GM21786 (cell line): ENCODE data around the gene LIPE.
"Not testable (repeated sequence)": the region's sequence is repeated elsewhere in the genome, so short reads cannot be mapped to it uniquely, and the experiment has no call there.

Experiments used
- ATAC-seq: cut with Tn5 transposase; IDR thresholded peaks from one replicate; pipeline ENCODE4 v1.9.1; 2021; ENCODE audit not compliant: unreplicated experiment

Gene LIPE

DNA sequence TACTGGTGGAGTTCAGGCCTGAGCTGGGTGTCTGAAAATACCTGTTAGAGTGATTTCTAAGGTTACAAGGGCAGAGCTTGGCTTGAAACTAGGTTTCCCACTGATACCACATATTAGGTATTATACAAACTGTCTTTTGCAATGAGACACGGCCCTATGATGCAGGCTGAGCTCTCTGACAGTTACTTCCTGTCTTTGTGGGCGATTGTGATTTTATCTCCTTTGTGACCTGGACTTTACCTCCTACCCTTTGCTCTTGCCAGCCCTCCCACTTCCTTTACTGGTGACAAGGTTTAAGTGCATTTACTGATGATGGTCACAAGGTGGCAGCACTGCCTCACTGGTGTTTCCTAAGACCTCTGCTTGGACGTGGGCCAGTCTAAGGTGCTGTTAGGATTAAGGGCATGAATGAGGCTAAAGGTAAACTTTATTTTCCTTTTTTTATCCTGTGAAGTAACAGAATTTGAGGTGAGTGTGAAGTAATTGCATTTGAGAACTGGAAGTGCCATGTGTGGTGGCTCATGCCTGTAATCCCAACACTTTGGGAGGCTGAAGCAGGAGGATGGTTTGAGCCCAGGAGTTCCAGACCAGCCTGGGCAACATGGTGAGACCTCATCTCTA is 23.2 kb upstream of the LIPE start:
- ATAC-seq: peak; percentile 76

GRCh38 chr19:42448306-42448705 is 21.1 kb upstream of the LIPE start:
- not testable (repeated sequence) for ATAC-seq

DNA sequence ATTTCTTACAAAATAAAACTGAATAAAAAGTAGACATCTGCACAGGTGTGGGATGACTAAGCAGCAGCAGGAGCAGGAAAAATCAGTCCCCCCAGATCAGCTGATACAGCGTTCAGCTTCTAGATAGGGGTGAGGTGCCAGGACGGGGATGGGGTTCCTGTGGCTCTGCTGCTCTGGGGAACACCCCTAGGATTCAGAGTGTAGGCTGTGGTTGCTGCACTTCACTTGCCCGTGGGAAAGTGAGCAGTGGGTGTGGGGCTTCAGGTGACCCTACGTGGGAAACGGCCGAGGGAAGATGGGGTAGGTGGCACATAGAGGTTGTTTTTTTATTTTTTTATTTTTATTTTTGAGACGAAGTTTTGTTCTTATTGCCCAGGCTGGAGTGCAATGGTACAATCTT is 18.8 kb upstream of the LIPE start:
- ATAC-seq: no peak

GRCh38 chr19:42443944-42444398 is 16.8 kb upstream of the LIPE start:
- no peak for ATAC-seq

DNA sequence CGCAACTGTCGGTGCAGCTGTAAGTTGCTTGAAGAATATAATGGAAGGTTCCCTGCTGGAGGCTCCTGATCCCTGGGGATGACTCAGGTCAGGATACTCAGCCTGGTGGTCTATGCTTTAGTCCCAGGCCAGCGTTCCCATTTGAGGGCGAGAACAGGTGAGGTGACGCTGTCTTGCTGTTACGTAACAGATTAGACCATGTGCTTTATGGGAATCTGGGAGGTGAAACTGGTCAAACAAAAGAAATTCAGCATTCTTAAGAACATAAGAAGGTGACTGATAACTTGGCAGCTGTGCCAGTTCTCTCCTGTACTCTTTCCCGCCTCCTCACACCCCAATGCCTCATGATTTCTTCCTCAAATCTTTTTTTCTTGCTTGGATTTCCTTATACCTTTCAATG is 15.6 kb upstream of the LIPE start, which contains the start of gene CXCL17:
CXCL17 (minus strand) TSS at position 114 of the 400 bp plus-strand sequence. CDS start 114 bp downstream, outside the sequence.
- ATAC-seq: no peak

DNA sequence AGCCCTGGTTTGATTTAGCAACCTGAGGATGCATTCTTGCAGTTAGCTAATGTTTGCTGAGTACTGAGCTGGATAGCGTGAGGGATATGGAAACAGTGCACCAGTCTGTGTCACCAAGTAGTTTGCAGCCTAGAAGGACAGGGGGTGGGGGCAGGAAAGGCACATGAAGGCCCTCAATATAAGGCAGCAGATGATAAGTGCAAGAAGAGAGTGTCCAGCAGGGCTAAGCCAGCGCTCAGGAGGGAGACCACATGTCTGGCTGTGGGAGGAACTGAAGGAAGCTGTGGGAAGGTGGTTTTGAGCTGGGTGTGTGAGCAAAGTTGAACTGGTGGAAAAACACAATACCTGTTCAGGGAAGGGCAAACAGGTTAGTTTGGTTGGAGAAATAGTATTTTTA is 13.9 kb upstream of the LIPE start:
- no peak for ATAC-seq

DNA sequence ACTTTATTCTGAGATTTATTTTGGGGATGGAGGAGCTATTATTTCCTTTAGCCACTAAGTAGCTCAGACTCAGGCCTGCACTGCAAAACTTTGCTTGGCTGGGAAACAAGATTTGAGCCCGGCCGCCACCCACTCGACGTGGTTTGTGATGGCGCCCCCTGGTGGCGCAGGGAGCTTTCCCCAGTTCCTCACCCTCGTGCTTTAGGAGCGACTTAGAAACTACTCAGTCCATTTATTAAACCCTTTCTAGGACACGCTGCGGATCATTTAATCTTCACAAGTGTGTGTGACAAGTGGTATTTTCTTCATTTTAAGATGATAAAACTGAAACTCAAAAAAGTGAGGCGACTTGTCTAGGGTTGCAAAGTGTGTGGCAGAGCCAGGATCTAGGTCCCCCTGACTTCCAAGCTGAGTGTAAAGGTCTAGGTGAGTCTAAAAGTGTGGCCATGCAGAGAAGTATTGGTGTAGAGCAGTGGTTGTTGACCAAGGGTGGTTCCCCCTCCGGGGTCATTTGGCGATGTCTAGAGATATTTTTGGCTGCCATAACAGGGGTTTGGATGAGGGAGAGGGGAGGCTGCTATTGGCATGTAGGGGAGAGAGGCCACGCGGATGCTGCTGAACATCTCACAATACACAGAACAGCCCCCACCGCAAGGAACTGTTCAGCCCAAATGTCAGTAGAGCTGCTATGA is 13.3 kb upstream of the LIPE start:
- ATAC-seq: no peak

GRCh38 chr19:42436006-42436405 is 8.8 kb upstream of the LIPE start:
- ATAC-seq: no peak

- ATAC-seq: no peak
Measured at GRCh38 chr19:42435316-42435715, 8.1 kb upstream of the LIPE start.

GRCh38 chr19:42433503-42434260 is 6.5 kb upstream of the LIPE start:
- no peak for ATAC-seq

GRCh38 chr19:42431486-42431885 is 4.3 kb upstream of the LIPE start:
- no peak for ATAC-seq

DNA sequence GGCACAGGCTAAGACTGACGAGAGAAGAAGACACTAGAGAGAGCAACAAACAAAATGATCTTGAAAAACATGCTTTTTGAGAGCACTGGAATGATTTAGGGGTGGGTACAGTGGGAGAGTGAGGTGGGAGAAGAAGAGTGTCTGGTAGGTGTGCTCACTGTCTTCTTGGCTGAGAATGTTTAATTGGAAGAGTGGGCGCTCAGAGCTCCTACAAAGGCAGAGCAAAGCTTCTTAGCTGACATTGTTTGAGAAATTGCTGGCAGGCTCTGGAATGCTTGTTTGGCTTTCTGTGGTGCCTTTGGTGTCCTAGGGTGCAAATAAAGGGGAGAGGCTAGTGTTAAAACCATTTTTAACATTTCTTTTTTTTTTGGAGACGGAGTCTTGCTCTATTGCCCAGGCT is 1.5 kb upstream of the LIPE start:
- no peak for ATAC-seq

DNA sequence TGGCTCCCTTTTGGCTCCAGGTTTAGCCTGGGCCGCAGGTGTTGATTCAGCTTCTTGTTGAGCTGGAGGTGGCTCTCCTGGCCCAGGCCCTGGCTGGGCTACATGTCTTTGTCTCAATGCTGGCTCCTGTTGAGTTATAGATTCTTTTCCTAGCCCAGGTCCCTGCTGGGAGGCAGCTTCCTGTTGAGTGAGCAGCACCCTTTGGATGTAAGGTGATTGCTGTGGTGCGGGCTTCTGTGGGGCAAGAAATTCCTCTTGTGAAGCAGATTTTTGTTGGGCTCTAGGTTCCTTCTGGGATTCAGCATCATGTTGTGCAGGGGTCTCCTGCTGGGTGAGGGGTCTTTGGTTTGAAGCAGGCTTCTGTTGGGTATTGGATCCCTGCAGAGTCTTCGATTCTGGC is 545 bp downstream of the LIPE start:
- no peak for ATAC-seq

- no peak for ATAC-seq
Measured at GRCh38 chr19:42424712-42425131, 2.5 kb downstream of the LIPE start.

GRCh38 chr19:42424345-42424707 is 2.9 kb downstream of the LIPE start:
- no peak for ATAC-seq

DNA sequence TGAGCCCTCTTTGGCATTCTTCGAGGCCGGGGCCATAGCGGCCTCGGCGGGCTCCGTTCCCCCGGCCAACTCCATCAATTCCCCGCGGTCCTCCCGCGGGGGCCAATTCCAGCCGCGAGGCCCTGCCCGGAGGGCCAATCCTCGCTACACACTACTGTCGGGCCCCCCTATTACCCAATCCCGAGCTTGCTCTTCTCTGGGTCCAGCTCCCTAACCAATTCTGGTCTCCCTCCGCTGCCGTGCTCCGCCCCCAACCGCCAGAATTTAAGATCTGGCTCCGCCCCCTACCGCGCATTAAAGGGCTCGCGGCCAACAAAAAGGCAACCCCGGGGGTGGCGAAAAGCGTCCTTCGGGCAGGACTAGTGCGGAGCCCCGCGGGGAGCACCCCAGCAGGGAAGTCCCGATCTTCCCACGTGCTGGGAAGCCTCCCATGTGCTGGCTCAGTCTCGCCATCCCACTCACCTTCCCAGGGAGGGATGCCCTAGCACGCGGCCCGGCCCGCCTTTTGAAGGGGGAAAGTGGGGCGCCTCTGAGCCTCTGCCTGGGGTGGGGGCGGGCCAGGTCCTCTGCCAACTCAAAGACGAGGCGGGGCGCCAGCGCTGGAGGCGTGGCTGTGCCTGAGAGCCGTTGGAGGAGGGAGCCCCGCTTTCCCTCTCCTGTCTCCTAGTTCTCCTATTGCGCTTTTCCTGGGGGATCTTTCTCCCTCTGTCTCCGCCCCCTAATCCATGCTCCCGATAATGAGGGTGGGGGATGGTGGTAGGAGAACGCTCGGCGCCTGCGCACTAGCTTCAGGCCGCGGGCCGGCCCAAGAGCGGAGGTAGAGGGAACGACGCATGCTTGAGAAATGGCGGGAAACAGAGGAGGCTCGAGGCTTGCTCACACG is 3.5 kb downstream of the LIPE start:
- ATAC-seq: peak; percentile 89

GRCh38 chr19:42422901-42423461 is 4.2 kb downstream of the LIPE start:
- peak; percentile 32 for ATAC-seq

GRCh38 chr19:42422092-42422900 is 4.9 kb downstream of the LIPE start:
- ATAC-seq: no peak

DNA sequence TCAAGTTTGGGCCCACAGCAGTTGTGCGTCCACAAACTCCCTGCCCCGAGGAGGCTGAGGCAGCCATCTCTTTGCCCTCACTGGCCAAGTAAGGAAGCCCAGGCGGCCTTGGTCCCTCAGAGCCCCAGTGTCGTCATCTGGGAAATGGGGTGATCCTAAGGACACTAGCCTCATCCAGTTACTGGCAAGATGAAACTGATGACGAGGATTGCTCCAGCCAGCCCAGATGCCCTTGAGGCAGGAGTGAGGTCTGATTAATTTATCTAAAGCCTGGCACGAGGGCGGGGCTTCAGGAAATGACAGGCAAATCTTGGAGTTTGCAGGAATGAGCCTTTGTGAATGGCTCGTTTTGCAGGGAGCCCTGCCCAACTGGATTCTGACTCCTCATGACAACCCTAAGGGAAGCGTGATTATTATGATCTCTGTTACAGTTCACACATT is 5.6 kb downstream of the LIPE start:
- no peak for ATAC-seq

GRCh38 chr19:42421101-42421500 is 6.1 kb downstream of the LIPE start:
- ATAC-seq: no peak
